ENCODE results near the gene DNAJC5G. TPM values are rescaled to one million over a fixed set of nuclear protein-coding genes. Genes with fewer than 3 reads are reported as not detected.
A peak's percentile ranks its signal among the peaks of the same experiment; 100 is the strongest.

The DNAJC5G gene
- polyA plus RNA-seq, 3 donors, result not detected

DNA sequence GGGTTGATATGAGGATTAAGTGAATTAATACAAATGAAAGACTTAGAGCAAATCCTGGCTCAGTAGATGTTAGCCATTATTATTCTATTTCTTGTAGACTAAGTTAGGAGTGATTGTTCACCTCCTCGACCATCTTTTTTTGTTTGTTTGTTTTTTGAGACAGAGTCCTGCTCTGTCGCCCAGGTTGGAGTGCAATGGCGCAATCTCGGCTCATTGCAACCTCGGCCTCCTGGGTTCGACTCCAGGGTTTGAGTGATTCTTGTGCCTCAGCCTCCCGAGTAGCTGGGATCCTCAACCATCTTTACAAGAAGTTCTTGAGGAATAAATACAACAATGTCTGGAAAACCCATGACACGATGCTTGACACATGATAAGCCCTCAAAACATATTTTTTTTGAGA is 19.7 kb downstream of the DNAJC5G start:
- Mint-ChIP-seq H3K4me3 (no peak overlapping the region), H3K36me3 (no peaks in the 10 kb centered on the region), H3K9me3 (no peaks in the 10 kb centered on the region), H3K4me1 (peaks cover 16% of the 10 kb centered on the region), H3K27me3 (ENCODE audit: low read depth in 3 of 3) (peaks cover 3 to 9% (median 8%) of the 10 kb centered on the region in 3 donors), H3K27ac (no peak overlapping the region)
- Histone ChIP-seq H3K4me1 (ENCODE audit: control insufficient read depth in 1 of 2, insufficient read depth in 2 of 2, low read length in 2 of 2) (peaks cover 13 to 22% of the 10 kb centered on the region in 2 donors), H3K9ac (ENCODE audit: insufficient read depth, low read length, poor library complexity, severe bottlenecking) (no peak overlapping the region), H3K4me3 (replicated peaks in 1 of 3; ENCODE audit: low read depth in 2 of 3, low read length in 3 of 3) (no peak overlapping the region), H2AFZ (ENCODE audit: insufficient read depth, low read depth, low read length, poor library complexity, severe bottlenecking) (no peak overlapping the region), H3K27ac (ENCODE audit: low read depth in 1 of 2, low read length in 2 of 2) (no peak overlapping the region), H3K79me2 (ENCODE audit: insufficient read depth, low read length) (no peaks in the 10 kb centered on the region), H3K4me2 (replicated peaks; ENCODE audit: extremely low read depth, low read length, poor library complexity, severe bottlenecking) (no peak overlapping the region), H3K9me3 (replicated peaks in 1 of 2; ENCODE audit: control insufficient read depth in 1 of 2, insufficient read depth in 1 of 2, low read length in 2 of 2) (no peaks in the 10 kb centered on the region), H3K36me3 (replicated peaks in 1 of 2; ENCODE audit: control insufficient read depth in 1 of 2, insufficient read depth in 2 of 2, low read length in 2 of 2) (no peaks in the 10 kb centered on the region), H3K27me3 (ENCODE audit: control insufficient read depth in 2 of 2, insufficient read depth in 2 of 2, low read length in 2 of 2) (no peaks in the 10 kb centered on the region), H4K20me1 (ENCODE audit: insufficient read depth, low read length) (no peaks in the 10 kb centered on the region)
- DNase-seq, result no peak
- 93% methylated on average over 6 of the region's 8 CpGs for WGBS (ENCODE audit: insufficient coverage)
- TF ChIP-seq CTCF (IDR thresholded peaks at IDR 0.05), result no peak
- intact Hi-C loops (cut with micrococcal nuclease), result no loop called here

- Histone ChIP-seq H3K9ac (ENCODE audit: insufficient read depth, low read length, poor library complexity, severe bottlenecking) (no peak overlapping the region), H4K20me1 (ENCODE audit: insufficient read depth, low read length) (no peaks in the 10 kb centered on the region), H3K27ac (ENCODE audit: low read depth in 1 of 2, low read length in 2 of 2) (no peak overlapping the region), H3K36me3 (replicated peaks in 1 of 2; ENCODE audit: control insufficient read depth in 1 of 2, insufficient read depth in 2 of 2, low read length in 2 of 2) (no peaks in the 10 kb centered on the region), H2AFZ (ENCODE audit: insufficient read depth, low read depth, low read length, poor library complexity, severe bottlenecking) (peak overlapping the region; percentile 66), H3K4me2 (replicated peaks; ENCODE audit: extremely low read depth, low read length, poor library complexity, severe bottlenecking) (no peak overlapping the region), H3K27me3 (ENCODE audit: control insufficient read depth in 2 of 2, insufficient read depth in 2 of 2, low read length in 2 of 2) (no peaks in the 10 kb centered on the region), H3K4me3 (replicated peaks in 1 of 3; ENCODE audit: low read depth in 2 of 3, low read length in 3 of 3) (peak overlapping the region in 1 of 3 experiments; percentile 12), H3K4me1 (ENCODE audit: control insufficient read depth in 1 of 2, insufficient read depth in 2 of 2, low read length in 2 of 2) (peaks cover 13 to 15% of the 10 kb centered on the region in 2 donors), H3K9me3 (replicated peaks in 1 of 2; ENCODE audit: control insufficient read depth in 1 of 2, insufficient read depth in 1 of 2, low read length in 2 of 2) (no peaks in the 10 kb centered on the region), H3K79me2 (ENCODE audit: insufficient read depth, low read length) (no peaks in the 10 kb centered on the region)
- peak overlapping the region in 3 of 7 donors; percentile 46 to 79 (median 57) for H3K27ac Mint-ChIP-seq
- no peaks in the 10 kb centered on the region for H3K36me3 Mint-ChIP-seq
- H3K4me3 Mint-ChIP-seq, result peak overlapping the region in 1 of 2 donors; percentile 53
- 51% methylated on average over 3 of the region's 4 CpGs for WGBS (ENCODE audit: insufficient coverage)
- H3K27me3 Mint-ChIP-seq (ENCODE audit: low read depth in 3 of 3), result peaks cover 3 to 13% (median 8%) of the 10 kb centered on the region in 3 donors
- DNase-seq, result peak; percentile 43 to 61 (median 47)
- peaks cover 16% of the 10 kb centered on the region for H3K4me1 Mint-ChIP-seq
- H3K9me3 Mint-ChIP-seq, result no peaks in the 10 kb centered on the region
- TF ChIP-seq CTCF (IDR thresholded peaks at IDR 0.05), result no peak
- intact Hi-C loops (cut with micrococcal nuclease), result no loop called here
These were observed 21.2 kb downstream of the DNAJC5G start for GRCh38 chr2:27296481-27296880.

Data from CD14-positive monocyte (primary cell).